Progenitor cell of endocrine pancreas (in vitro differentiated cells): ENCODE measurements around the gene PHTF2. TPM values are rescaled to one million over a fixed set of nuclear protein-coding genes. Genes with fewer than 3 reads are reported as not detected.

Experiments
- DNase-seq: peaks from one replicate; pipeline ENCODE4 v3.0.0; 2021; ENCODE audit warnings: low spot score; ENCODE audit not compliant: unreplicated experiment
- H3K27ac Mint-ChIP-seq: 2 replicates; pipeline ENCODE4 v1.8.0; 2021; ENCODE audit warnings: mild to moderate bottlenecking, moderate library complexity, mixed read lengths
- H3K27me3 Mint-ChIP-seq: 2 replicates; pipeline ENCODE4 v1.8.0; 2021; ENCODE audit warnings: mixed read lengths
- H3K36me3 Mint-ChIP-seq: 2 replicates; pipeline ENCODE4 v1.8.0; 2022; ENCODE audit warnings: mixed read lengths; ENCODE audit not compliant: insufficient read depth
- H3K4me1 Mint-ChIP-seq: 2 replicates; pipeline ENCODE4 v1.8.0; 2021; ENCODE audit warnings: low read depth, mixed read lengths
- H3K4me3 Mint-ChIP-seq: 2 replicates; pipeline ENCODE4 v1.8.0; 2021; ENCODE audit warnings: low read depth, mild to moderate bottlenecking, moderate library complexity, mixed read lengths
- H3K9me3 Mint-ChIP-seq: 2 replicates; pipeline ENCODE4 v1.8.0; 2021; ENCODE audit warnings: low read depth, mixed read lengths
- CTCF ChIP-seq: fragments of 200-600 bp; sonication (generic); IDR thresholded peaks from one replicate; pipeline ENCODE4 v1.5.0; 2021; ENCODE audit warnings: antibody characterized with exemption, mild to moderate bottlenecking; ENCODE audit not compliant: unreplicated experiment
- total RNA-seq: library from RNA; stranded (reverse); gene quantifications from 2 replicates; pipeline ENCODE4 v1.2.1, GENCODE V29; 2021

The PHTF2 gene
- total RNA-seq, 1 donor from 2014 or later, result 13.0 TPM

GRCh38 chr7:77794000-77794399 is 4.6 kb upstream of the PHTF2 start:
- Mint-ChIP-seq H3K27ac (no peak overlapping the region), H3K4me3 (no peak overlapping the region), H3K9me3 (no peaks in the 10 kb centered on the region), H3K27me3 (no peaks in the 10 kb centered on the region), H3K4me1 (peaks cover 29% of the 10 kb centered on the region), H3K36me3 (peaks cover 7% of the 10 kb centered on the region)
- no peak for TF ChIP-seq CTCF
- no peak for DNase-seq

DNA sequence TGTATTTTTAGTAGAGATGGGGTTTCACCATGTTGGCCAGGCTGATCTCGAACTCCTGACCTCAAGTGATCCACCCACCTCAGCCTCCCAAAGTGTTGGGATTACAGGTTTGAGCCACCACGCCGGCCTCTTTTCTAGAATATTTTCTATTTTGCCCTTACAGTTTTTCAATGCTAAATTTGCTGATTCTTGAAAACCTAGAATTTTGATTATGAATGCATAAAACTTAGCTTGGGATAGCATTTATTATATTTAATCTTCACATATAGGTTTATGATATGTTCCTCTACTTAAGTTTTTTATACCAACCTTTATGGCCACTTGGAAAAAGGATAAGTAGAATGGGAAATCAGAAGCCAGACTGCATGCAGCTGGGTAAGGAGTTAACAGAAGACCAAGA is 2.5 kb upstream of the PHTF2 start:
- TF ChIP-seq CTCF, result no peak
- no peak for DNase-seq
- H3K27ac Mint-ChIP-seq, result no peak overlapping the region
- H3K27me3 Mint-ChIP-seq, result no peaks in the 10 kb centered on the region
- H3K9me3 Mint-ChIP-seq, result no peaks in the 10 kb centered on the region
- H3K36me3 Mint-ChIP-seq, result peaks cover 5% of the 10 kb centered on the region
- H3K4me3 Mint-ChIP-seq, result peak overlapping the region; percentile 29
- H3K4me1 Mint-ChIP-seq, result peaks cover 36% of the 10 kb centered on the region

- no peak for TF ChIP-seq CTCF
- H3K27ac Mint-ChIP-seq, result peak overlapping the region; percentile 99
- peaks cover 30% of the 10 kb centered on the region for H3K4me1 Mint-ChIP-seq
- H3K27me3 Mint-ChIP-seq, result no peaks in the 10 kb centered on the region
- H3K9me3 Mint-ChIP-seq, result no peaks in the 10 kb centered on the region
- H3K36me3 Mint-ChIP-seq, result peaks cover 5% of the 10 kb centered on the region
- DNase-seq, result no peak
- H3K4me3 Mint-ChIP-seq, result peak overlapping the region; percentile 97
Observed at GRCh38 chr7:77796960-77797359, 1.6 kb upstream of the PHTF2 start.

- DNase-seq, result no peak
- TF ChIP-seq CTCF, result no peak
- peak overlapping the region; percentile 99 for H3K27ac Mint-ChIP-seq
- H3K27me3 Mint-ChIP-seq, result no peaks in the 10 kb centered on the region
- peaks cover 4% of the 10 kb centered on the region for H3K36me3 Mint-ChIP-seq
- H3K4me1 Mint-ChIP-seq, result peaks cover 26% of the 10 kb centered on the region
- no peaks in the 10 kb centered on the region for H3K9me3 Mint-ChIP-seq
- peak overlapping the region; percentile 97 for H3K4me3 Mint-ChIP-seq
Observed at GRCh38 chr7:77797734-77798393, 709 bp upstream of the PHTF2 start.

GRCh38 chr7:77799078-77799964 is 748 bp downstream of the PHTF2 start:
- peak overlapping the region; percentile 97 for H3K4me3 Mint-ChIP-seq
- peak; percentile 42 for DNase-seq
- peaks cover 26% of the 10 kb centered on the region for H3K4me1 Mint-ChIP-seq
- H3K9me3 Mint-ChIP-seq, result no peaks in the 10 kb centered on the region
- no peaks in the 10 kb centered on the region for H3K36me3 Mint-ChIP-seq
- peak; percentile 10 for TF ChIP-seq CTCF
- H3K27ac Mint-ChIP-seq, result peak overlapping the region; percentile 99
- H3K27me3 Mint-ChIP-seq, result no peaks in the 10 kb centered on the region
